DOHH2 (cell line): ENCODE results near the gene BANP.

Experiments used
- H3F3A ChIP-seq: fragments of 200-600 bp; sonication (generic), shearing (Covaris generic); 2 replicates; pipeline ENCODE4 v1.6.0; 2016; ENCODE audit warnings: antibody characterized with exemption, mild to moderate bottlenecking; ENCODE audit not compliant: control insufficient read depth, insufficient read depth
- H3K27ac ChIP-seq: fragments of 200-600 bp; sonication (generic); 2 replicates; pipeline ENCODE4 v1.5.1; 2014; ENCODE audit warnings: low read depth, mild to moderate bottlenecking, low read length, moderate library complexity
- H3K27me3 ChIP-seq: fragments of 200-600 bp; sonication (generic); 2 replicates; pipeline ENCODE4 v1.6.1; 2014; ENCODE audit warnings: mild to moderate bottlenecking, low read length, mixed read lengths; ENCODE audit not compliant: control insufficient read depth
- H3K36me3 ChIP-seq: fragments of 200-600 bp; sonication (generic); 2 replicates; pipeline ENCODE4 v1.6.1; 2014; ENCODE audit warnings: mild to moderate bottlenecking, low read length, moderate library complexity, mixed read lengths; ENCODE audit not compliant: control insufficient read depth
- H3K4me1 ChIP-seq: fragments of 200-600 bp; sonication (generic); 2 replicates; pipeline ENCODE4 v1.6.1; 2014; ENCODE audit warnings: mild to moderate bottlenecking, low read length, mixed read lengths; ENCODE audit not compliant: control insufficient read depth
- H3K4me2 ChIP-seq: fragments of 200-600 bp; sonication (generic); 2 replicates; pipeline ENCODE4 v1.6.0; 2014; ENCODE audit warnings: mild to moderate bottlenecking, low read length, moderate library complexity
- H3K4me3 ChIP-seq: fragments of 200-600 bp; sonication (generic); 2 replicates; pipeline ENCODE4 v1.5.1; 2014; ENCODE audit warnings: mild to moderate bottlenecking, low read length, mixed read lengths
- H3K79me2 ChIP-seq: fragments of 200-600 bp; sonication (generic); 2 replicates; pipeline ENCODE4 v1.6.1; 2014; ENCODE audit warnings: mild to moderate bottlenecking, low read length, mixed read lengths; ENCODE audit not compliant: control insufficient read depth
- H3K9me2 ChIP-seq: fragments of 200-600 bp; sonication (generic); replicated peaks from 2 replicates; pipeline ENCODE4 v1.6.1; 2014; ENCODE audit warnings: mild to moderate bottlenecking, low read length, mixed read lengths; ENCODE audit not compliant: control insufficient read depth
- H3K9me3 ChIP-seq: fragments of 200-600 bp; sonication (generic); 2 replicates; pipeline ENCODE4 v1.6.1; 2014; ENCODE audit warnings: antibody characterized with exemption, low read length, mixed read lengths; ENCODE audit not compliant: control insufficient read depth, insufficient read depth
- H4K20me1 ChIP-seq: fragments of 200-600 bp; sonication (generic); 2 replicates; pipeline ENCODE4 v1.6.0; 2014; ENCODE audit warnings: low read depth, mild to moderate bottlenecking, antibody characterized with exemption, low read length, moderate library complexity; ENCODE audit not compliant: control insufficient read depth, insufficient read depth
- EZH2phosphoT487 ChIP-seq: fragments of 200-600 bp; sonication (generic); IDR thresholded peaks from 2 replicates; pipeline ENCODE4 v1.6.1; 2017; ENCODE audit warnings: borderline replicate concordance, mild to moderate bottlenecking, antibody characterized with exemption, low read length, moderate library complexity, mixed read lengths
- TF ChIP-seq, protein P1 (sequence below): fragments of 200-600 bp; sonication (generic); IDR thresholded peaks from one replicate; pipeline ENCODE4 v1.5.1; 2014; ENCODE audit warnings: antibody characterized with exemption, mild to moderate bottlenecking, low read depth, low read length; ENCODE audit not compliant: poor library complexity, severe bottlenecking

The BANP gene

GRCh38 chr16:87917503-87917902 is 33.7 kb upstream of the BANP start:
- H3K27me3 ChIP-seq = peaks cover 3% of the 10 kb centered on the region
- no peaks in the 10 kb centered on the region for H3K9me2 ChIP-seq
- H3K4me2 ChIP-seq = no peak overlapping the region
- no peaks in the 10 kb centered on the region for H3K9me3 ChIP-seq
- H3K79me2 ChIP-seq = no peaks in the 10 kb centered on the region
- no peak overlapping the region for H3K4me3 ChIP-seq
- no peaks in the 10 kb centered on the region for H3K36me3 ChIP-seq
- H3K27ac ChIP-seq = no peak overlapping the region
- H3F3A ChIP-seq = no peaks in the 10 kb centered on the region
- H3K4me1 ChIP-seq = no peaks in the 10 kb centered on the region
- TF ChIP-seq EZH2phosphoT487 = no peak
- TF ChIP-seq, protein P1, sequence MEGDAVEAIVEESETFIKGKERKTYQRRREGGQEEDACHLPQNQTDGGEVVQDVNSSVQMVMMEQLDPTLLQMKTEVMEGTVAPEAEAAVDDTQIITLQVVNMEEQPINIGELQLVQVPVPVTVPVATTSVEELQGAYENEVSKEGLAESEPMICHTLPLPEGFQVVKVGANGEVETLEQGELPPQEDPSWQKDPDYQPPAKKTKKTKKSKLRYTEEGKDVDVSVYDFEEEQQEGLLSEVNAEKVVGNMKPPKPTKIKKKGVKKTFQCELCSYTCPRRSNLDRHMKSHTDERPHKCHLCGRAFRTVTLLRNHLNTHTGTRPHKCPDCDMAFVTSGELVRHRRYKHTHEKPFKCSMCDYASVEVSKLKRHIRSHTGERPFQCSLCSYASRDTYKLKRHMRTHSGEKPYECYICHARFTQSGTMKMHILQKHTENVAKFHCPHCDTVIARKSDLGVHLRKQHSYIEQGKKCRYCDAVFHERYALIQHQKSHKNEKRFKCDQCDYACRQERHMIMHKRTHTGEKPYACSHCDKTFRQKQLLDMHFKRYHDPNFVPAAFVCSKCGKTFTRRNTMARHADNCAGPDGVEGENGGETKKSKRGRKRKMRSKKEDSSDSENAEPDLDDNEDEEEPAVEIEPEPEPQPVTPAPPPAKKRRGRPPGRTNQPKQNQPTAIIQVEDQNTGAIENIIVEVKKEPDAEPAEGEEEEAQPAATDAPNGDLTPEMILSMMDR = no peak
- no peaks in the 10 kb centered on the region for H4K20me1 ChIP-seq

DNA sequence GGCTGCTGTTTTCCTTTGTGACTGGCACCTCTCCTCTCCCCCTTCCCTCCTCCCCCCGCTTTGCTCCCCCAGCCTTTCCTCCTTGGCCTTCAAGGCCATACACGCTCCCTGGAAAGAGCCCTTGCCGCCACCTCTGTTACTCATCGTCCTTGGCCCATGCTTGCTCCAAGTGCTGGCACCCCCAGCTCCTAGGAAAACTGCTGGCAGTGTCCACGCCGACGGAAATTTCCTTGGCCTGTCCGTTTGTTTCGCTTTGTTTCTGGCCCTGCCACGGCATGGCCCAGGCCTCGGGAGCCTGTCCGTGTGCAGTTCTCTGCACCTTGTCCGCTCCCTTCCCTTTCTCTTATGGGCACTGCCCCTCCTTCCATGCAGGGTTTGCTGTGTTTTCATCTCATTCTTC is 32.9 kb upstream of the BANP start:
- Histone ChIP-seq H3K27ac (no peak overlapping the region), H3K79me2 (no peaks in the 10 kb centered on the region)
- no peak for TF ChIP-seq EZH2phosphoT487
- TF ChIP-seq, protein P1 = no peak

DNA sequence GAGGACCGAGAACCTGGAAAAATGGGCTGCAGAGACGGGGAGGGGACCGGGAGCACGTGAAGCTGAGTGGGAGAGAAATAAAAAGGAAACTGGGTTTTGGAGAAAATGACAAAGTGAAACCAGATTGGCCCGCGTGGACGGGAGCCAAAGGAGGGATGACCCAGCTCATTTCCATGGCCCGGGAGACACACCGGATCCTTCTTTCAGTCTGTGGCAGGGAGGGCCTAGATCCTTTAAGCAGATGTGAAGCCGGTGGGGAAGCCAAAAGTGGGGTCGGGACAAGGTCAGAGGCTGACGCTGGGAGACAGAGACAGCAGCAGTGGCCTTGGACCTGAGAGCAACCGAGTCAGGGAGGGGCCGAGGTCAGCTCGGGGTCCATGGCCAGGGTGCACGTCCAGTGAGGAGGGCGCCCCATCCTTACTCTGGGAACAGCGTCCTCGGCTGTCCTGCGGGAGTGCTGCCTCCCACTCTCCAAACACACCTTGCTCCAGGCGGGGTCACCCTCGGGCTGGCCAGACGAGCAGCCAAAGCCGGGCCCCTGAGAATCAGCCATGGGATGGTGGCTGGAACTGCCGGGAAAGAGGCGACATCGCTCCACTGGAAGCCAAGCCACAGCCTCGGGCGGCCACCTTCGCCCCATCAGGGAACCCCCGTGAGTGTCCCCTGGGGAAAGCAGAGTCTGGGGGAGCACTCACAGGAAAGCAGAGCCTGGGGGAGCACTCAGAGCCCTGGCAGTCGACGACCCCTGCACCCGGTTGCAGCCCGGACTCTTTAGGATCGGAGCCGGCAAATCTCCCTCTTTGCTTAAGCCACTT is 32.2 kb upstream of the BANP start:
- Histone ChIP-seq H3K79me2 (no peaks in the 10 kb centered on the region), H3K27me3 (peaks cover 19% of the 10 kb centered on the region), H3K4me2 (no peak overlapping the region), H3K4me3 (no peak overlapping the region), H3K9me3 (no peaks in the 10 kb centered on the region), H3K4me1 (peaks cover 2% of the 10 kb centered on the region), H4K20me1 (no peaks in the 10 kb centered on the region), H3K27ac (no peak overlapping the region), H3K9me2 (no peaks in the 10 kb centered on the region), H3F3A (no peaks in the 10 kb centered on the region), H3K36me3 (no peaks in the 10 kb centered on the region)
- TF ChIP-seq, protein P1 = no peak
- no peak for TF ChIP-seq EZH2phosphoT487

More for the DNA sequence above, 32.9 kb upstream of the BANP start:
- Histone ChIP-seq H3K9me3 (no peaks in the 10 kb centered on the region), H3K36me3 (no peaks in the 10 kb centered on the region), H3K9me2 (no peaks in the 10 kb centered on the region), H4K20me1 (no peaks in the 10 kb centered on the region), H3K4me2 (no peak overlapping the region), H3K27me3 (peaks cover 12% of the 10 kb centered on the region), H3K4me3 (no peak overlapping the region), H3K4me1 (no peaks in the 10 kb centered on the region), H3F3A (no peaks in the 10 kb centered on the region)
